ENCODE data around the gene CDK14. TPM values are rescaled to one million over a fixed set of nuclear protein-coding genes. Genes with fewer than 3 reads are reported as not detected.

Gene CDK14
- total RNA-seq, 1 experiment from 2014 or later: not detected

Other genes starting within 250 kb of the CDK14 start
- gene GTPBP10, start 249.6 kb upstream of the CDK14 start, total RNA-seq (2014; rRNA removed; shearing (Covaris generic)): 9.0 and 15.0 TPM in 2 replicates
- 20.1 and 22.8 TPM in 2 replicates for gene CLDN12, start 192.9 kb upstream of the CDK14 start, total RNA-seq (2014; rRNA removed; shearing (Covaris generic))
- gene PTTG1IP2, start 126.7 kb upstream of the CDK14 start, total RNA-seq (2014; rRNA removed; shearing (Covaris generic)): not detected in 2 replicates